ENCODE results near the gene YWHAB.

Gene YWHAB

GRCh38 chr20:44916586-44916985, 31.1 kb downstream of the YWHAB start:
- DNase-seq: no peak

GRCh38 chr20:44917399-44917798, 31.9 kb downstream of the YWHAB start:
- DNase-seq: no peak

GRCh38 chr20:44918342-44918741, 32.8 kb downstream of the YWHAB start:
- no peak for DNase-seq

GRCh38 chr20:44918761-44919160, 33.3 kb downstream of the YWHAB start:
- DNase-seq: no peak

GRCh38 chr20:44921447-44921846, 35.9 kb downstream of the YWHAB start:
- no peak for DNase-seq

GRCh38 chr20:44924541-44924940, 39.0 kb downstream of the YWHAB start:
- no peak for DNase-seq

GRCh38 chr20:44928595-44928994, 43.1 kb downstream of the YWHAB start:
- DNase-seq: no peak

- no peak for DNase-seq
Measured at GRCh38 chr20:44930517-44931168, 45.1 kb downstream of the YWHAB start.

- no peak for DNase-seq
Measured at GRCh38 chr20:44931911-44932310, 46.4 kb downstream of the YWHAB start.

- DNase-seq: no peak
Measured at GRCh38 chr20:44932916-44933315, 47.4 kb downstream of the YWHAB start.

GRCh38 chr20:44936510-44936909, 51.0 kb downstream of the YWHAB start:
- DNase-seq: no peak

GRCh38 chr20:44938637-44939036, 53.1 kb downstream of the YWHAB start:
- no peak for DNase-seq

- DNase-seq: no peak
Measured at GRCh38 chr20:44941120-44941691, 55.7 kb downstream of the YWHAB start.

GRCh38 chr20:44942264-44942973, 56.9 kb downstream of the YWHAB start:
- DNase-seq: no peak

GRCh38 chr20:44943828-44944227, 58.3 kb downstream of the YWHAB start:
- DNase-seq: no peak

- DNase-seq: no peak
Measured at GRCh38 chr20:44945261-44945660, 59.8 kb downstream of the YWHAB start.

- DNase-seq: no peak
Measured at GRCh38 chr20:44946271-44946852, 60.9 kb downstream of the YWHAB start.

GRCh38 chr20:44948107-44948506, 62.6 kb downstream of the YWHAB start:
- no peak for DNase-seq

GRCh38 chr20:44948513-44948912, 63.0 kb downstream of the YWHAB start:
- DNase-seq: no peak

GRCh38 chr20:44950368-44950767, 64.9 kb downstream of the YWHAB start:
- DNase-seq: no peak

- no peak for DNase-seq
Measured at GRCh38 chr20:44952731-44953130, 67.2 kb downstream of the YWHAB start.

GRCh38 chr20:44954211-44954610, 68.7 kb downstream of the YWHAB start:
- DNase-seq: no peak

- DNase-seq: no peak
Measured at GRCh38 chr20:44955270-44955669, 69.8 kb downstream of the YWHAB start.

GRCh38 chr20:44956410-44956809, 70.9 kb downstream of the YWHAB start:
- DNase-seq: no peak

Measured in stimulated activated CD4-positive, alpha-beta T cell treated with anti-CD3 and anti-CD28 coated beads, Interleukin-12 subunit alpha, Interleukin-12 subunit beta, amount 100 ng/mL, for 4 hours (primary cell).